Activated B cell treated with CpG ODN at 0.5 μM for 24 hours (primary cell): ENCODE data around the gene DPP10. TPM values are rescaled to one million over a fixed set of nuclear protein-coding genes. Genes with fewer than 3 reads are reported as not detected.
"Not testable (repeated sequence)": the region's sequence is repeated elsewhere in the genome, so short reads cannot be mapped to it uniquely, and the experiment has no call there.

Experiments used
- ATAC-seq: fragments of 200-7000 bp; cut with Tn5 transposase; one replicate; pipeline ENCODE4 v1.10.0; 2021; ENCODE audit warnings: low read depth, mild to moderate bottlenecking, moderate library complexity
- CTCF ChIA-PET: fragments of 350-600 bp; sonication (Branson Sonifier 250); formaldehyde crosslinking; loops from one replicate; lab custom pipeline; 2021; ENCODE audit warnings: antibody characterized with exemption; lab: Charles Lee
- POLR2A ChIA-PET: fragments of 350-600 bp; sonication (Branson Sonifier 250); formaldehyde crosslinking; loops from one replicate; lab custom pipeline; 2021; ENCODE audit warnings: antibody characterized with exemption; lab: Charles Lee
- DNase-seq: peaks from one replicate; pipeline ENCODE4 v3.0.0; 2022
- H3K27ac Mint-ChIP-seq: one replicate; pipeline ENCODE4 v1.8.0; 2020; ENCODE audit warnings: mixed read lengths
- H3K27me3 Mint-ChIP-seq: one replicate; pipeline ENCODE4 v1.8.0; 2021; ENCODE audit warnings: mixed read lengths
- H3K36me3 Mint-ChIP-seq: one replicate; pipeline ENCODE4 v1.8.0; 2021; ENCODE audit warnings: low read depth, mixed read lengths
- H3K4me1 Mint-ChIP-seq: one replicate; pipeline ENCODE4 v1.8.0; 2021; ENCODE audit warnings: mixed read lengths
- H3K4me3 Mint-ChIP-seq: one replicate; pipeline ENCODE4 v1.8.0; 2020; ENCODE audit warnings: mild to moderate bottlenecking, mixed read lengths
- H3K9me3 Mint-ChIP-seq: one replicate; pipeline ENCODE4 v1.8.0; 2020; ENCODE audit warnings: mixed read lengths
- CTCF ChIP-seq: fragments of 200-600 bp; IDR thresholded peaks from one replicate; pipeline ENCODE4 v1.8.0; 2022; ENCODE audit warnings: antibody characterized with exemption, mild to moderate bottlenecking
- intact Hi-C: fragments of 100-400 bp; cut with micrococcal nuclease; formaldehyde crosslinking; loops from one replicate; pipeline ENCODE4 v1.15.1; 2024
- total RNA-seq: library from RNA; stranded (reverse); gene quantifications from 2 replicates; pipeline ENCODE4 v1.2.3, GENCODE V29; 2022

DPP10 gene
- total RNA-seq, 1 donor from 2014 or later = not detected

- no peak for ATAC-seq
- TF ChIP-seq CTCF = no peak
- Mint-ChIP-seq H3K27ac (no peak overlapping the region), H3K36me3 (no peaks in the 10 kb centered on the region), H3K4me1 (no peaks in the 10 kb centered on the region), H3K27me3 (no peaks in the 10 kb centered on the region), H3K4me3 (no peak overlapping the region), H3K9me3 (no peaks in the 10 kb centered on the region)
- intact Hi-C loops = no loop called here
- CTCF ChIA-PET = no interaction called here
- POLR2A ChIA-PET = no interaction called here
- DNase-seq = no peak
These were observed 642.0 kb downstream of the DPP10 start for GRCh38 chr2:115084446-115084845.

GRCh38 chr2:115086051-115086620 is 643.7 kb downstream of the DPP10 start:
- POLR2A ChIA-PET, H3K9me3 Mint-ChIP-seq, H3K27me3 Mint-ChIP-seq, intact Hi-C loops, DNase-seq, H3K4me1 Mint-ChIP-seq, H3K4me3 Mint-ChIP-seq, H3K27ac Mint-ChIP-seq, CTCF ChIA-PET, H3K36me3 Mint-ChIP-seq, ATAC-seq: not testable (repeated sequence)

GRCh38 chr2:115094441-115094840 is 652.0 kb downstream of the DPP10 start:
- peaks cover 2% of the 10 kb centered on the region for H3K9me3 Mint-ChIP-seq
- H3K27ac Mint-ChIP-seq = no peak overlapping the region
- DNase-seq (no peak), ATAC-seq (no peak)
- no peak overlapping the region for H3K4me3 Mint-ChIP-seq
- ChIA-PET POLR2A (no interaction called here), CTCF (no interaction called here)
- no peak for TF ChIP-seq CTCF
- H3K27me3 Mint-ChIP-seq = no peaks in the 10 kb centered on the region
- H3K4me1 Mint-ChIP-seq = no peaks in the 10 kb centered on the region
- no peaks in the 10 kb centered on the region for H3K36me3 Mint-ChIP-seq
- intact Hi-C loops = no loop called here

GRCh38 chr2:115105966-115106365 is 663.5 kb downstream of the DPP10 start:
- no peak for TF ChIP-seq CTCF

GRCh38 chr2:115115135-115115534 is 672.7 kb downstream of the DPP10 start:
- ChIA-PET CTCF (no interaction called here), POLR2A (no interaction called here)
- Mint-ChIP-seq H3K36me3 (no peaks in the 10 kb centered on the region), H3K27me3 (no peaks in the 10 kb centered on the region), H3K9me3 (peaks cover 2% of the 10 kb centered on the region), H3K4me3 (no peak overlapping the region), H3K27ac (no peak overlapping the region), H3K4me1 (no peaks in the 10 kb centered on the region)
- DNase-seq (no peak), ATAC-seq (no peak)
- intact Hi-C loops = no loop called here
- no peak for TF ChIP-seq CTCF

More at GRCh38 chr2:115105966-115106365, 663.5 kb downstream of the DPP10 start:
- intact Hi-C loops = no loop called here
- ChIA-PET POLR2A (no interaction called here), CTCF (no interaction called here)
- Mint-ChIP-seq H3K4me3 (no peak overlapping the region), H3K36me3 (no peaks in the 10 kb centered on the region), H3K9me3 (peaks cover 9% of the 10 kb centered on the region), H3K27me3 (no peaks in the 10 kb centered on the region), H3K27ac (no peak overlapping the region), H3K4me1 (no peaks in the 10 kb centered on the region)
- ATAC-seq (no peak), DNase-seq (no peak)

- no peaks in the 10 kb centered on the region for H3K36me3 Mint-ChIP-seq
- H3K27me3 Mint-ChIP-seq = no peaks in the 10 kb centered on the region
- ATAC-seq (no peak), DNase-seq (no peak)
- H3K9me3 Mint-ChIP-seq = peaks cover 4% of the 10 kb centered on the region
- TF ChIP-seq CTCF = no peak
- H3K4me1 Mint-ChIP-seq = no peaks in the 10 kb centered on the region
- intact Hi-C loops = no loop called here
- ChIA-PET CTCF (no interaction called here), POLR2A (no interaction called here)
- H3K4me3 Mint-ChIP-seq = no peak overlapping the region
- no peak overlapping the region for H3K27ac Mint-ChIP-seq
These were observed 675.9 kb downstream of the DPP10 start for GRCh38 chr2:115118306-115118705.
